Amniotic epithelial cell (primary cell): ENCODE results near the gene SLC7A10.

Experiments used
- DNase-seq: peaks from one replicate; pipeline ENCODE4 v3.0.0-alpha.2; 2010; ENCODE audit warnings: low read depth

Gene SLC7A10

GRCh38 chr19:33254245-33254824, 28.7 kb upstream of the SLC7A10 start:
- DNase-seq = no peak

- DNase-seq = no peak
Measured at GRCh38 chr19:33252971-33253370, 27.3 kb upstream of the SLC7A10 start.

- DNase-seq = no peak
Measured at GRCh38 chr19:33252418-33252962, 26.8 kb upstream of the SLC7A10 start.

GRCh38 chr19:33251526-33252090, 26.0 kb upstream of the SLC7A10 start:
- DNase-seq = no peak

- no peak for DNase-seq
Measured at GRCh38 chr19:33251076-33251475, 25.4 kb upstream of the SLC7A10 start.

GRCh38 chr19:33250500-33250899, 24.9 kb upstream of the SLC7A10 start:
- DNase-seq = no peak

GRCh38 chr19:33249740-33250366, 24.2 kb upstream of the SLC7A10 start:
- no peak for DNase-seq

GRCh38 chr19:33248954-33249613, 23.4 kb upstream of the SLC7A10 start:
- DNase-seq = no peak

GRCh38 chr19:33248553-33248953, 22.9 kb upstream of the SLC7A10 start:
- no peak for DNase-seq

- DNase-seq = no peak
Measured at GRCh38 chr19:33248104-33248503, 22.5 kb upstream of the SLC7A10 start.

GRCh38 chr19:33247441-33247819, 21.8 kb upstream of the SLC7A10 start:
- DNase-seq = no peak

- DNase-seq = no peak
Measured at GRCh38 chr19:33246709-33247440, 21.2 kb upstream of the SLC7A10 start.

- DNase-seq = no peak
Measured at GRCh38 chr19:33245948-33246708, 20.5 kb upstream of the SLC7A10 start.

GRCh38 chr19:33242911-33243310, 17.3 kb upstream of the SLC7A10 start:
- no peak for DNase-seq

- DNase-seq = no peak
Measured at GRCh38 chr19:33242131-33242530, 16.5 kb upstream of the SLC7A10 start.

GRCh38 chr19:33241530-33242101, 16.0 kb upstream of the SLC7A10 start:
- DNase-seq = no peak

- no peak for DNase-seq
Measured at GRCh38 chr19:33241091-33241529, 15.5 kb upstream of the SLC7A10 start.

GRCh38 chr19:33240181-33240771, 14.6 kb upstream of the SLC7A10 start:
- DNase-seq = no peak

GRCh38 chr19:33239223-33239975, 13.7 kb upstream of the SLC7A10 start:
- no peak for DNase-seq
